ENCODE measurements around the gene C9orf153. TPM values are rescaled to one million over a fixed set of nuclear protein-coding genes. Genes with fewer than 3 reads are reported as not detected.

The C9orf153 gene
- total RNA-seq, 6 donors from 2014 or later: 0.30 to 1.5 (median 1.0) TPM; not detected in 3

GRCh38 chr9:86178503-86178902 is 81.0 kb downstream of the C9orf153 start:
- Histone ChIP-seq H3K9me3 (no peaks in the 10 kb centered on the region), H3K27ac (no peak overlapping the region), H3K4me1 (no peaks in the 10 kb centered on the region), H3K4me3 (no peak overlapping the region), H3K36me3 (no peaks in the 10 kb centered on the region), H3K27me3 (no peaks in the 10 kb centered on the region)
- WGBS, 2 donors: 91 to 94% methylated on average over 5 of the region's 5 CpGs
- no peak for ATAC-seq (ENCODE audit: low FRiP score in 2 of 2)
- TF ChIP-seq CTCF (IDR thresholded peaks at IDR 0.05): no peak
- TF ChIP-seq EP300 (IDR thresholded peaks at IDR 0.05): no peak
- no peak for TF ChIP-seq POLR2AphosphoS5 (IDR thresholded peaks at IDR 0.05)
- TF ChIP-seq POLR2A (IDR thresholded peaks at IDR 0.05): no peak
- no peak for DNase-seq

DNA sequence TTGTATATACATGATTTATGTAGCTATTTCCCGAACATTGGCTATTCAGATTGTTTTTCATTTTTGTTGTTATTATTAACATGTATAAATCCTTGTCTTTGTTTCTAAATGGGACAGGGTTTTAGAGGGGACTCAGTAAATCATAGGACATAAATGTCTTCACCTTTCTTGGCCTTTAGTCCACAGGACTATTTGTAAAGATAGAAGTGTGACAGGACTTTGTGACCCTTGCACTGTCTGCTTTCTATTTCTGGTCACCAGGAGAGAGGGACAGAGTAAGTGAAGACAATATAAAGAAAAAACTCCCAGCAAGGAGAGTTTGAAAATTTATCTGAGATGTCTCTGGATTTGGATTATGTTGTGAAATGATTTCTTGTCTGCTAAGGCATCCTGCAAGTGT is 81.5 kb downstream of the C9orf153 start:
- H3K27me3 ChIP-seq: no peaks in the 10 kb centered on the region
- no peaks in the 10 kb centered on the region for H3K4me1 ChIP-seq
- TF ChIP-seq POLR2A (IDR thresholded peaks at IDR 0.05): no peak
- TF ChIP-seq EP300 (IDR thresholded peaks at IDR 0.05): no peak
- TF ChIP-seq POLR2AphosphoS5 (IDR thresholded peaks at IDR 0.05): no peak
- TF ChIP-seq CTCF (IDR thresholded peaks at IDR 0.05): no peak
- no peak for ATAC-seq (ENCODE audit: low FRiP score in 2 of 2)
- H3K27ac ChIP-seq: no peak overlapping the region
- H3K9me3 ChIP-seq: no peaks in the 10 kb centered on the region
- no peak overlapping the region for H3K4me3 ChIP-seq
- H3K36me3 ChIP-seq: no peaks in the 10 kb centered on the region
- WGBS, 2 donors: 42 to 72% methylated on average over 1 of the region's 1 CpG
- no peak for DNase-seq

DNA sequence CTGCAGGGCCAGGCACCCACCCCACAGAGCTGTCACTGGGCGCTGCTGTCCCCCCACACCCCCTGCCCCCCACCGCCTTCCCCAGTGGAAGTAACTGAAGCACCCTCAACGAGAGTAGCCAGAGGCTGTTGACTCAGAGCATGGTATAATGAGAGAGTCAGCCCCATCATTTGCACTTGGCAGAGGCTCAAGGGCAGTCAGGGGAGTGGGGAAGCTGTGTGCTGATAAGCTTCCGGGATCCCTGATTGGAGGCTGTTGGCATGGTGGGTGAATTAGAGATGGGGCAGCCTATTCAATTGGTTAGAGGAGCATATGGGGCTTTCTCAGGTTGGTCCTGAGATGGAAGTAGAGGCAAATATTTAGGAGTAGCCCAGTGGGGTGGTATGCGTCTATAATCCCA is 83.0 kb downstream of the C9orf153 start:
- no peak overlapping the region for H3K4me3 ChIP-seq
- no peaks in the 10 kb centered on the region for H3K36me3 ChIP-seq
- 61 to 64% methylated on average over 5 of the region's 5 CpGs for WGBS, 2 donors
- ATAC-seq (ENCODE audit: low FRiP score in 2 of 2) (no peak), DNase-seq (peak in 1 of 2 donors; percentile 15)
- no peaks in the 10 kb centered on the region for H3K4me1 ChIP-seq
- no peaks in the 10 kb centered on the region for H3K27me3 ChIP-seq
- H3K27ac ChIP-seq: no peak overlapping the region
- no peaks in the 10 kb centered on the region for H3K9me3 ChIP-seq
- TF ChIP-seq EP300 (IDR thresholded peaks at IDR 0.05) (no peak), CTCF (IDR thresholded peaks at IDR 0.05) (no peak), POLR2A (IDR thresholded peaks at IDR 0.05) (no peak), POLR2AphosphoS5 (IDR thresholded peaks at IDR 0.05) (no peak)

DNA sequence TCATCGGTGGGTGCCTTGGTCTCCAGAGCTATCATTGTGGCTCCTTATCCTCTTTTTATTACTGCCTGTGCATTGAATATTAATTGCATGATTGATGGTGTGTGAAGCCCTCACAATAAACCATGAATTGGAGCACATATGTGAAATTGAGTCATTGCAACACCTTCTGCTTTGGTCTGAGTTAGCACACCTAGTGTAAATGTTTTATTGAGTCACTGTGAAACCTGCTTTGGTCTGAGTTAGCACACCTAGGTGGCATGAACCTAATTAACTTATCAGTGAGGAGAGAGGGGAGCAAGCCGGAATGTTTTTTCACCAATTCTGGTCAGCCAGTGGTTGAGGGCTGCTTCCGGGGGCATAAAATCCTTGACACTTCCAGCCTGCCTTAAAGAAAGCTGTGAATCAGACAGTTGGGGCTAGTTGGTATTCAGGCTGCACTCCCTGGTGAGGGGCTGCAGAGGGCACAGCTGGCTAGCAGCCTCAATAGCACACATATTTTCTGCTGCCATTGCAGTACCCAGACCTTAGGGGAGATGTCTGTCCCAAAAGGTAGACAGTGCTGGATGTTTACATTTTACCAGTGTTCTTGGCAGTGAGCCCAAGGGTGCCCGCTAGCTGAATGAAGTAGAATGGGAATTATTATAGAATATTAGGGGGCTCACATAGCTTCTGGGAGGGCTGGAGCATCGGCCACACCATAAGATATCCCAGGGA is 83.6 kb downstream of the C9orf153 start:
- ATAC-seq (ENCODE audit: low FRiP score in 2 of 2) (no peak), DNase-seq (no peak)
- H3K9me3 ChIP-seq: no peaks in the 10 kb centered on the region
- WGBS, 2 donors: 75% methylated on average over 5 of the region's 5 CpGs
- TF ChIP-seq POLR2AphosphoS5 (IDR thresholded peaks at IDR 0.05) (no peak), EP300 (IDR thresholded peaks at IDR 0.05) (no peak), CTCF (IDR thresholded peaks at IDR 0.05) (no peak), POLR2A (IDR thresholded peaks at IDR 0.05) (no peak)
- H3K4me1 ChIP-seq: no peaks in the 10 kb centered on the region
- no peaks in the 10 kb centered on the region for H3K27me3 ChIP-seq
- no peak overlapping the region for H3K4me3 ChIP-seq
- no peaks in the 10 kb centered on the region for H3K36me3 ChIP-seq
- H3K27ac ChIP-seq: no peak overlapping the region

DNA sequence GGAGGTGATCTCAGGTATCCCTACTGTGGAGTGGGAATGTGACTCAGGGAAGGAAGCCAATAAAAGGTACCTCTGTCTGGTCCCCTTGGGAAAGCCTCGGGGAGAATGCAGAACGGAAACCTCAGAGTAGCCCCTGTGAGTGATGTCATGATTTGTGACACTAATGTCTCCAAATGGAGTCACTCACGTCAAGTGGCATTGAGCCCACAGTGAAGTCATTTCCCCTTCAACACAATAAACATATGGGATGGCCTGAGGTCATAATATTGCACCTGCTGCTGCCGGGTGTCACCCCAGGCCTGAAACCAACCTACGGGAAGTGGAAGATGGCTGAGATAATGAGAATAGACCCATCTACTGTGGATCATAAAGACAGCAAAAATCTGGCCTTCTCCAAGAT is 84.2 kb downstream of the C9orf153 start:
- Histone ChIP-seq H3K9me3 (no peaks in the 10 kb centered on the region), H3K4me3 (no peak overlapping the region), H3K27ac (no peak overlapping the region), H3K36me3 (no peaks in the 10 kb centered on the region), H3K4me1 (no peaks in the 10 kb centered on the region), H3K27me3 (no peaks in the 10 kb centered on the region)
- TF ChIP-seq CTCF (IDR thresholded peaks at IDR 0.05): no peak
- ATAC-seq (ENCODE audit: low FRiP score in 2 of 2) (no peak), DNase-seq (no peak)
- WGBS, 2 donors: 78 to 85% methylated on average over 5 of the region's 5 CpGs

All from upper lobe of left lung (tissue), 6 donors.